A673 (cell line): ENCODE results near the gene RASA2.

Source experiments
- CTCF ChIP-seq: fragments of 300-800, 200-600 bp; sonication (generic); conservative IDR thresholded peaks from 2 replicates; pipeline ENCODE4 v1.5.1; 2017; ENCODE audit warnings: low read depth, mild to moderate bottlenecking, antibody characterized with exemption, low read length, moderate library complexity, mixed read lengths
- EZH2 ChIP-seq: fragments of 200-600 bp; sonication (generic); IDR thresholded peaks from 2 replicates; pipeline ENCODE4 v1.6.1; 2017; ENCODE audit warnings: borderline replicate concordance, low read depth, mild to moderate bottlenecking, mixed read lengths, antibody characterized with exemption, low read length; ENCODE audit not compliant: poor library complexity, severe bottlenecking

DNA sequence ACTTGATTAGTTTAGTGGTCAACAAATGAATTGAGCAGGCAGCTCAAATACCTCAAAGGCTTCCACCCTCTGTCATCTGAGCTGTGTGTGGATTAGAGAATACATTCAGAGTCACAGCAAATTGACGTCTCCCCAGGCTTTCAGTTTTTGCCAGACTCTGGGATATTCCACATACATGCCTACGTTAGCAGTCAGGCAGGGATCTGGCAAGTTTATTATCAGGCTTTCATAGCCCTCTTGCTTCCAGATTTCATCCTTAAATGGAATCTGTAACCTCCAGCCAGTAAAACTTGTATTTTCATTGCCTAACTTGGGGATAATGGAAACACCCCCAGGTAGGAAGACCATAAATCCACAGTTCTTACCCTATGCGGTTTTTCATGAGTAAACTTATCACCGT lies 115.9 kb downstream of the RASA2 start:
- no peak for TF ChIP-seq CTCF
- TF ChIP-seq EZH2: no peak
